GM10248 (cell line): ENCODE measurements around the gene AGRN.
A peak's percentile ranks its signal among the peaks of the same experiment; 100 is the strongest.

Experiments
- CTCF ChIA-PET: fragments of 300-600 bp; sonication (Branson Sonifier 250); formaldehyde crosslinking; extraction: SDS; loops from one replicate; lab custom pipeline; 2021; ENCODE audit warnings: antibody characterized with exemption; lab: Yijun Ruan, JAX
- POLR2A ChIA-PET: fragments of 350-650 bp; sonication (Branson Sonifier 250); formaldehyde crosslinking; extraction: SDS; loops from one replicate; lab custom pipeline; 2020; ENCODE audit warnings: antibody characterized with exemption; lab: Yijun Ruan, JAX
- DNase-seq: peaks from one replicate; pipeline ENCODE4 v3.0.0; 2012; ENCODE audit errors: extremely low spot score
- TF ChIP-seq, protein P1 (sequence below): IDR thresholded peaks from 2 replicates; pipeline ENCODE4 v1.5.1; 2012; ENCODE audit warnings: mild to moderate bottlenecking, low read depth; ENCODE audit errors: extremely low read depth, missing control alignments, control extremely low read depth

The AGRN gene

DNA sequence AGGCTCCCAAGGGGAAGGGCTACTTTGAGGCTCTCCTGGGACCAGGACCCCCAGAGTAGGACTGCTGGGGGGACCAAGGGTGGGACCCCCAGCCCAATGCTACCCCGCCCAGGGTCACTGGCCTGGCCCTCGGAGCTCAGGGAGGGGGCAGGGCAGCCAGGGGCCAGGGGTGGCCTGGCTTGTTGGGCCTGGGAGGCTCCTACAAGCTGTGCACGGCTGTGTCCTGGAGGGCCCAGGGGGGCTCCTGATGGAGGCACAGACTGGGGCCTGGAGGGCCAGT lies 22.3 kb upstream of the AGRN start:
- ChIA-PET CTCF (interaction anchor here (0.6 to 2.1 kb wide), 8 partner anchors 13 to 62 kb away, joined by 3 to 7 read pairs (median 5); partner anchors contain the start of genes ISG15 and PERM1), POLR2A (no interaction called here)
- TF ChIP-seq, protein P1, sequence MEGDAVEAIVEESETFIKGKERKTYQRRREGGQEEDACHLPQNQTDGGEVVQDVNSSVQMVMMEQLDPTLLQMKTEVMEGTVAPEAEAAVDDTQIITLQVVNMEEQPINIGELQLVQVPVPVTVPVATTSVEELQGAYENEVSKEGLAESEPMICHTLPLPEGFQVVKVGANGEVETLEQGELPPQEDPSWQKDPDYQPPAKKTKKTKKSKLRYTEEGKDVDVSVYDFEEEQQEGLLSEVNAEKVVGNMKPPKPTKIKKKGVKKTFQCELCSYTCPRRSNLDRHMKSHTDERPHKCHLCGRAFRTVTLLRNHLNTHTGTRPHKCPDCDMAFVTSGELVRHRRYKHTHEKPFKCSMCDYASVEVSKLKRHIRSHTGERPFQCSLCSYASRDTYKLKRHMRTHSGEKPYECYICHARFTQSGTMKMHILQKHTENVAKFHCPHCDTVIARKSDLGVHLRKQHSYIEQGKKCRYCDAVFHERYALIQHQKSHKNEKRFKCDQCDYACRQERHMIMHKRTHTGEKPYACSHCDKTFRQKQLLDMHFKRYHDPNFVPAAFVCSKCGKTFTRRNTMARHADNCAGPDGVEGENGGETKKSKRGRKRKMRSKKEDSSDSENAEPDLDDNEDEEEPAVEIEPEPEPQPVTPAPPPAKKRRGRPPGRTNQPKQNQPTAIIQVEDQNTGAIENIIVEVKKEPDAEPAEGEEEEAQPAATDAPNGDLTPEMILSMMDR, result no peak
- DNase-seq, result no peak

DNA sequence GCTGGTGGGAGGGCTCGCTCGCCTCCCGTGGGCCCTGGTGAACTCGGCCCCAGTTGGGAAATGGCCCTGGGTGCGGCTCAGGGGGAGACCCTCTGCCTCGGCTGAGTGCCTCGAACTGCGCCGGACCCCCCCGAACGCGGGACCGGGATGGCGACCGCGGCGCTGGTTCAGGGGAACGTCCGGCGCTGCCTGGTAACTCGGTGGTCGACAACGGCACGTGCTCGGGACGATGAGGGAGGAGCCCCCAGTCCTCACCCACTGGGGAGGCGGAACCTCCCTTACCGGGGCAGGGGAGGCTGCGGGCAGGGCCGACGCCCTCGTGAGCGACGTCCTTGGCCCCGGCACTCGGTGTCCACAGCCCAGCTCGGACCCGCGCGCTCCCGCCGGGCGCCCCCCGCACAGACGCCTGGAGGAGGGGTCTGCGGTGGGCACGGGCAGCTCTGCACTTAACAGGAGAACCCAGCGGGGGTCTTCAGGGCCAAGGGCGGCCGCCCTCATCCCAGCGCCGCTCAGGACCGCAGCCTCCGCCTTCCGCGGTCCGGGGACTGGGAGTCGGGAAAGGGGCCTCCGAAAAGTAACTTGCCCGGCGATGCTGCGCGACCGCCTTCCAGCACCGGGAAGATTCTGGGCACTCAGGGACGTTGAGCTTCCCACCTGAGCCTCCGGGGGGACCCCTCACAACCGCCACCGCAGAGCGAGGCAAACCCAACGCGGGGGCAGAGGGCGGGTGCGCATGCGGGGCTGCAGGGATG lies 21.8 kb upstream of the AGRN start:
- CTCF ChIA-PET, result interaction anchor here (0.6 to 2.1 kb wide), 8 partner anchors 14 to 61 kb away, joined by 3 to 7 read pairs (median 5); partner anchors contain the start of genes ISG15 and PERM1
- no peak for DNase-seq
- TF ChIP-seq, protein P1, result no peak
- POLR2A ChIA-PET, result no interaction called here

DNA sequence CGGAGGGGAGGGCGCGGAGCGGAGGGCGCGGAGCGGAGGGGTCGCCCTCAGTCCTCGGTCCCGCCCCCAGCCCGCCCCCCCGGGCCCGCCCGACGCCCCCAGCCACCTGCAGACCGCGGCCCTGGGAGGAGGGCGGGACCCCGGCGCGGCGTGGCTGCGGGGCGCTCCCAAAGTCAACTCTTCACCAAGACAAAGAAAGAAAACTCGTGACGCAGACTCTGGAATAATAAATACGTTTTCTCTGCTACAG lies 21.2 kb upstream of the AGRN start:
- DNase-seq, result no peak
- ChIA-PET POLR2A (no interaction called here), CTCF (interaction anchor here (2.1 kb wide), 1 partner anchor 15 kb away, joined by 7 read pairs; the partner anchor contains the start of gene ISG15)
- TF ChIP-seq, protein P1, result no peak

DNA sequence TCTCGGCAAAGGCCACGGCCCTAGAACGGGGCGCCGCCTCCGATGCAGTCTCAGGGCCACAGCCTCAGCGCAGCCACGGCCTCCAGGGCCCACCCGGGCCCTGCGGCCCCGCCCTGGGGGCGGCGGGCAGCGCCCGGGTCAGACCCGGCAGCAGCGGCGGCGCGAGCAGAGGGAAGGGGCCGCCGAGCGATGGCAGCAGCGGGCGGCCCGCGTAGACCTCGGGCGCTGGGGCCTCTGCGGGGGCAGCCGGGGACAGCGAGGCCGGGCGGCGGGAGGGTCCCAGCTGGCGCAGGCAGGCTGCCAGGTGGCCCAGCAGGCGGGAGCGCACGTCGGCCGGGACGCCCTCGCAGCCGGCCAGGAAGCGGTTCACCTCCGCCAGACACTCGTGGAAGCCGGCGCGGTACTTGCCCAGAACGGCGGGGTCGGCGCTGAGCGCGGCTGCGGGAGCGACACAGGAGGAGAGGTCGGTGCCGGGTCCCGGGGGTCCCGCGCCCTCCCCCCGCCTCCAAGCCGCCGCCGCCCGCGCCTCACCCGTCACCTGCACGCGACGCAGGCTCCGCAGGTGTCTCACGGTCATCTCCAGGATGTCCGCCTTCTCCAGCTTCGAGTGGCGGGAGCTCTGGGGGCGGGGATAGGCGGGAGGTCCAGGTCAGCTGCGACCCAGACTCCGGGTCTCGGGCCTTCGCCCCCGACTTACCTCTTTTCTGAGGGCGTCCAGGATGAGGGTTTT lies 20.8 kb upstream of the AGRN start:
- TF ChIP-seq, protein P1, result no peak
- DNase-seq, result no peak
- CTCF ChIA-PET, result interaction anchor here (0.7 to 2.1 kb wide), 3 partner anchors 15 to 19 kb away, joined by 4 to 7 read pairs (median 4); partner anchors contain the start of genes ISG15 and PERM1
- POLR2A ChIA-PET, result no interaction called here

DNA sequence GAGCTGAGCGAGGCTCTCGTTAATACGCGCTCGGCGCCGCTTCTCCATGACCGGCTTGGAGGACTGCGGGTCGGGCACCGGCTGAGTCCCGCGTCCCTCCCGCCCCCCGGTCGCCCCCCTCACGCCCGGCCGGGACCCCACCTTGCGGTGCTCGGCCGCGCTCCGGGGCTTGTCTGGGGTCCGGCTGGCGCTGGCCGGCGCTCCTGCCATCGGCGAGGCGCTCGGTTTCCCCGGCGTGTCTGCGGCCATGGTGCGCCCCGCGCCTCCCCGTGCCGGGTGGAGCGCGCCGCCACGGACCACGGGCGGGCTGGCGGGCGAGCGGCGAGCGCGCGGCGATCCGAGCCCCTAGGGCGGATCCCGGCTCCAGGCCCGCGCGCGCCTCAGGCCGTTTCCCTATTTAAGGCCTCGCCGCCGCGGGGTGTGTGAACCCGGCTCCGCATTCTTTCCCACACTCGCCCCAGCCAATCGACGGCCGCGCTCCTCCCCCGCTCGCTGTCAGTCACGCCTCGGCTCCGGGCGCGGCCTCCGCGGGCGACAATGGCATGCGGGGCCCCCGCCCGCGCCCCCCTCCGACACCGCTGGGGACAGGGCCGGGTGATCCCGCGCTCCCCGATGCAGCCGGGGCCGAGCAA lies 20.1 kb upstream of the AGRN start, which contains the start of gene HES4:
Gene HES4, minus strand, starts transcription at position 373 of the 632 bp plus-strand sequence. Its CDS starts 124 bp downstream, at position 249.
- POLR2A ChIA-PET, result no interaction called here
- TF ChIP-seq, protein P1, result no peak
- CTCF ChIA-PET, result interaction anchor here (0.7 to 1.0 kb wide), 2 partner anchors 18 to 19 kb away, joined by 4 read pairs; partner anchors contain the start of gene PERM1
- DNase-seq, result peak; percentile 75

DNA sequence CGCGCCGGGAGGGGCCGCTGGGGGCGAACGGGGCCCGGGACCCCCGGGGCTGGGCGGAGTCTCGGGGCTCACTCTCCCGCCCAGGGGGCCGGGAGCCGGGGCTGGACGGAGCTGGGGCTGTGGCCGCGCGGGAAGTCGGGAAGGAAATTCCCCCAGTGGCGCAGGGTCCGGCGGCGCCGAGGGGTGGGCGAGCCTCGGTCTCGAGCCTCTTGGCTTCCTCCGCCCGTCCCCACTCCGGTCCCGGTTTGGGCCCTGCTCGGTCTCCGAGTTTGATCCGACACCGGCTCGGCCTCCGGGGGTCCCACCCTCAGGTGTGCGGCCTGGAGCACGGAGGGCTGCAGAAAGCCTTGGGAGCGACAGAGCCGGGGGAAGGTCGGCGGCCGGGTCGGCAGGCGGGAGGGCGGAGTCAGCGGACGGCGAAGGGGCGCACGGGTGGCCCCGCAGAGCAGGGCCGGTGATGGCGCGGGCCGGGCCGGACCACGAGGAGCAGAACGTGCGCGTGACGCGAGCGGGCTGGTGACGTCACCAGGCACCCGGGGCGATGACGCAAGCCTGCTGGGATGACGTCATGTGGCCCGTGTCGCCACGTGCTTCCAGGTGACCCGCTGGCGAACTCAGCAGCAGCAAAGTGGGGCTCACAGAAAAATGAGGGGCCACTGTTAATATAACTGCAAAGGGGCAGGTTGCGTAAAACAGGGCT lies 19.4 kb upstream of the AGRN start:
- POLR2A ChIA-PET, result no interaction called here

More for the DNA sequence above, 19.4 kb upstream of the AGRN start:
- DNase-seq, result peak; percentile 81
- TF ChIP-seq, protein P1, result no peak
- CTCF ChIA-PET, result interaction anchor here (0.7 to 5.6 kb wide), 8 partner anchors 8 to 131 kb away, joined by 3 to 54 read pairs (median 12); partner anchors contain the start of genes ISG15 and PLEKHN1
